ENCODE data around the gene APH1B.
"Not testable (repeated sequence)": the region's sequence is repeated elsewhere in the genome, so short reads cannot be mapped to it uniquely, and the experiment has no call there.

APH1B gene

DNA sequence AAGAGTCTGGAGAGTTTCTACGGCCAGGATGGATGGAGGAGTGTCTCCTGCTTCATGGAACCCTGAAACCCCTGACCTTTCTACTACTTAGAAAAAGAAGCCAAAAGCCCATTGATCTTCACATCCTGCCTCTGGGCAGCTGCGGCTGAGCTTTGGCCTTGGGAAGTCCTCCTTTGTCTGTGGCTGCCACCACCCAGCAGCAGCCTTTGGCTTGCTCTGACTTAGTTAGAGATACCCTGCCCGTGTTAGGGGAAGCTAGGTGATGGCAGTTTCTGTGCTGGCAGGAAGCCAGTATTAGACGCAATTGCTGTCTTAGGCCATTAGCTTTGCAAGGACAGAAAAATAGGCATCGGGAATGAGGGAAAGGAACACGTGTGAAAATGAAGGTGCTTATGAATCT is 18.8 kb downstream of the APH1B start:
- no peak for DNase-seq (ENCODE audit: low read depth in 2 of 2)

DNA sequence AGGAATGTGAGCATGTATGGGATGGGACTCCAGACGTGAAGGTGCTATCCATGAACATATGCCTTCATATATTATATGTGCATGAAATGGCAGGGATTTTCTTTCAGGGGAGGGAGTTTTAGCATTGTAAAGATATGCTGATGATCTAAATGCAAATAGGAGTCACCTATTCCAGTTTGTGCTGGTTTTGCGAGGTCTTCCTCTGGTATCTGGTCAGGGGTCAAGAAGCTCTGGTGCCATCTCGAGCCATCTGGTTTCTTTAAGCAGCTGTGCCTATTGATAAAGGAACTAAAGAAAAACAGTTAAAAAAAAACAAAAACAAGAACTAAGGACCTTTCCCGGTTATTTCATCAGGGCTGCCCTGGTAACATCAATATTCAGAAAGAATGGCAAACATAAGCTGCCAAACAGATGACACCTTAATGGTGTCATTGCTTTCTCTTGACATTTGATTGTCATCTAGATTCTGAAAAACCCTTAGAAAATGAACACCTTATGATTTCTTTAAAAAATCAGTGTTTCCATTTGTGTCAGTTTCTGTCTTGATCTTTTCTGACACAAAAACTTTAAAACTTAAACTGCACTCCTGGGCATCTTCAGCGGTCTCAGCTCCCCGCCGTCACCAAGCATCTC is 22.7 kb downstream of the APH1B start:
- DNase-seq (ENCODE audit: low read depth in 2 of 2): no peak

DNA sequence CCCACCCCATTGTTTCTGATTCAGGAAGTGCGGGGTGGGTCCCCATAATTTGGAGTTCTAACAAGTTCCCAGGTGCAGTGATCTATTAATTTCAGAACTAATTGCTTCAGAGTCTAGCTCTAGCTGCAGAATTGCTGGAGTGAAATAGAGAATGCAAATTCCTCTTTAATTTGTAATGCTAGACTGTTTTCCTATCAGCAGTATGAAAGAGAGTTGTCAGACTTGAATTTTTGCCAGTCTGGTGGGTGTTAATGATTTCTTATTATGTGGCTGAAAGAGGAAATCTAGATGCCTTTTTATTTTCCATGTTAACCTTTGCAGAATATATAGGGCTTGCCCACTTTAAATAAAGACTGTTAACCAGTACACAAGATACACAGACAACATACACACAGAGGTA is 23.7 kb downstream of the APH1B start:
- DNase-seq (ENCODE audit: low read depth in 2 of 2): no peak

DNA sequence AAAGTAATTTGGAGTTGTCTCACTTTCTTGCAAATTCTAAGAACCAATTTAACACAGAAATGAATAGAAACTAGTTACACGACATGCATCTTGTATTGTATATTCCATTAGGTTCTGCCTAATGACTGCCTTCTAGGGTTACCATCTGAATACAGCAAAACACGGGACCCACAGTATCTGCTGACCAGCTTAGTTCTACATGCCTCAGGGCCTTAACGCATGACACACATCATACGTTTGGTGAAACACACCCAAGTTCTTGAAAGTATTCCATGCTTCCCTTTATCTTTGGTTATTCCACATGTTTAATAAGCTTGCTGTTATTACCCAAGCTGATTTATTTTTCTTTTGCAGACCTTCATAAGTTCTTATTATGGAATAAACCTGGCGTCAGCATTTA is 27.9 kb downstream of the APH1B start:
- DNase-seq (ENCODE audit: low read depth in 2 of 2): no peak

DNA sequence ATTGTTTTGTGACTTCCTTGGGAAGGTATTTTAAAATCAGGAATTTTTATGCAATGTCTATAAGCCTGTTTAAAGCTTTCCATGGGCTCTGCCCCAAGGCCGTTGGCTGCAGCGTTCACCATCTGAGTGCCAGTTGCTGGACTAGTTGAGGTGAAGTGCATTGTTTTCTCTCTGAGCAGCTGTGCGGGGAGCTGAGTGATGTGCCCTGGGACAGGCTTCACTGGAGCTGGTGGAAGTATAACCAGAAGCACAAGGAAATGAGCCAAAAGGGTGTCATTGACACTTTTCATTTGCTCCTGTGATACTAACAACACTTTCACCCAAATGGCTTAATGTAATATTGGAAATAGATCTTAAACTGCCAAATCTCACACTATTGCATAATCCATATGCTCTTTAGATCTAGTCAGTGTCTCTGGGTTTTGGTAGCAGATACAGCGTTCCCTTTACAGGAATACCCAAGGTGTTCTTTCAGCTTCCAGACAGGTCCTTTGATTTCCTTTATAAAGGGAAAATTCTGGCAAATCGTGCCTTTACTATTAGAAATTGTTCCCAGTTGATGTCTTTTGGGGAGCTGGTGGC is 29.2 kb downstream of the APH1B start:
- DNase-seq (ENCODE audit: low read depth in 2 of 2): no peak

DNA sequence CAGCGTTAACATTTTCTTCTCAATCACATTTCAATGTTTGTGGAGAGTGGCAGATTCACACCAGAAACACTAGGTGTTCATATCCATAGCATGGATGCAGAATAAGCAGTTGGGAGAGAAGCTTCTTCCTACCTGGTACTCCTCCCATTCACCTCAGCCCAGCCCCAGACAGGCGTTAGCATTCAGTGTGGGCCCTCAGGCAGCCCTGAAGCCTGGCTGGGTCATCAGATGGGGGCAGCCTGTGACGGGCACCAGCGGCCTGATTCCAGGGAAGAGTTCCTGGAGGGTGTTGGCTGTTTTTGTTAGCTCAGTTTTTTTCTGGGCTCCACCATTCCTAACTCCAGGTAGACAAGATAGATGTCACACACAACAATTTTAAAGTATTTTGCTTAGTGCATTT is 31.1 kb downstream of the APH1B start:
- no peak for DNase-seq (ENCODE audit: low read depth in 2 of 2)

DNA sequence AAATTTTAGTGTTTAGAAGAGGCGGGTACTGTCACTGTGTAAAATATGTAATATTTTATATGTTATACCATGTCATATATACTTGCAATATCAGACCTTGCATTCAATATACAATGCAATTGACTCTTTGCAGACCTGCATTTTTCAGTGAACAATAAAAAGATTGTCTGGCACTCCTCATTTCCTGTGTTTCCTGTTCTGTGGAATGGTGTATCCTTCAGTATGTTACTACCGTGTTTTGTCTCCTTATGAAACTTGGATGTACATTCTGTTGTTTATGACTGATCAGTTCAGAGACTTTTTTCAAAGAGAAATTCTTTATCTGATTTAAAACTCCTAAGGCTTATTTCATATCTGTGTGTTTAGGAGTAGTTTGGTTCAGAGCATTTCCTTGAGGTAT is 31.5 kb downstream of the APH1B start:
- DNase-seq (ENCODE audit: low read depth in 2 of 2): no peak

DNA sequence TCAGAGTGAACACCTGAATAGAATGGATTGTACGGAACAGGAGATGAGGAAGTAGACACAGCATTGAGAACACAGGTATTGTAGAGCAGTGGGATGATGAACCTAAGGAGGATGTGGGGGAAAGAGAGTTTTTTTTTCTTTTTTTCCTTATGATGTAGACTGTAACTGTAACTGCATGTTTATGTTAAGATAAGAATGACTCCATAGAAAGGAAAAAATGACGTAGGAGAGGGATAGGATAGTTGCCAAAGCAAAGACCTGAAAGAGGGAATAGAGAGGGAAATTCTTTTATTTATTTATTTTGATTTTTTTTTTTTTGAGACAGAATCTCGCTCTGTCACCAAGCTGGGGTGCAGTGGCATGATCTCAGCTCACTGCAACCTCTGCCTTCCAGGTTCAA is 33.2 kb downstream of the APH1B start:
- no peak for DNase-seq (ENCODE audit: low read depth in 2 of 2)

DNA sequence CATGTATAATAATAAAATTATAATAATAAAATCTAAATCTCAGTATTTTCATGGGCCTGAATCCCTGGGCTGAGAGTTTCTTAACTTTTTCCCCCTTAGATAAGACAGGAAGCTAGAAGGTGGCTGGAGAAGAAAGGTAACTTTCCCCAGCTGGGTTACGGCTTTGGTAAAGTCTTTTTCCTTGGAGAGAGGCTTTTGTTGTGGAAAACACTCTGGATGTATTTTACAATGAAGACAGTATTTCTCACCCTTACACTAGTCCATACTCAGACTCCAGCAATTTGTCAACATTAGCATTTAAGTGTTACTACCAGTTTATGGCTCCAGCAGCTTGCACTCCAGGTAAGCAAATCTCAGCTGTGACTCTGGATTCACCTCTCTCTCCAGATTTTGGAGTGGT is 34.9 kb downstream of the APH1B start:
- no peak for DNase-seq (ENCODE audit: low read depth in 2 of 2)

DNA sequence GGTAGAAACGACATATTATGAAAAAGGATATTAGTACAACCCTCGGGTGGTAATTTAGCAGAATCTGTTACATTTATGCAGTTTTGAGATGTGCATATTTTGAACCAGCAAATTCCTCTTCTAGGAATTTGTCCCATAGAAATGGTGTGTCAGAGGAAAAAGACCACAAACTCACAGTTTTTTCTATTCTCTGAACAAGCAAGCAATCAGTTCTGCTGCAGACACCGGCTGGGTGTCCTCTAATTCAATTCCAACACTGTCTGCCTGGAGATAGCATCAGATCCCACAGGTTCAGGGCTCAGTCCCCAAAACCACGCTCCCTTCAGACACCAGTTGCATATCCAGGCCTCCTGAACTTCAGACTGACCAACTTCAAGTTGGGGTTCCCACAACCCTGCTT is 36.4 kb downstream of the APH1B start:
- no peak for DNase-seq (ENCODE audit: low read depth in 2 of 2)

DNA sequence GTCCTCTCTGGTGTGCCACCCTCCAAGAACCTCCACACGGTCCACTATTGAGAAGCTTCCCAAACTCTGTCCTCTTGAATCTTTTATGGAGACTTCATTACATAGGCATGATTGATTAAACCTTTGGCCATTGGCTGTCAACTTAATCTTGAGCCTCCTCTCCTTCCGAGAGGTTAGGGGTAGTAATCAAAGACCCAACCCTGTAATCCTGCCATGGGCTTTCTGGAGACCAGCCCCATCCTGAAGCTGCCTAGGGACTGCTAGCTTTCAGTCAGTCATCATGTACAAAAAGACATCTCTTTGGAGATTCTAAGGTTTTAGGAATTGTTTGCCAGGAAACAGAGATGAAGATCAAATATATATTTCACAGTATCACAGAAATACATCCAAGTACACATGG is 37.0 kb downstream of the APH1B start:
- DNase-seq (ENCODE audit: low read depth in 2 of 2): no peak

DNA sequence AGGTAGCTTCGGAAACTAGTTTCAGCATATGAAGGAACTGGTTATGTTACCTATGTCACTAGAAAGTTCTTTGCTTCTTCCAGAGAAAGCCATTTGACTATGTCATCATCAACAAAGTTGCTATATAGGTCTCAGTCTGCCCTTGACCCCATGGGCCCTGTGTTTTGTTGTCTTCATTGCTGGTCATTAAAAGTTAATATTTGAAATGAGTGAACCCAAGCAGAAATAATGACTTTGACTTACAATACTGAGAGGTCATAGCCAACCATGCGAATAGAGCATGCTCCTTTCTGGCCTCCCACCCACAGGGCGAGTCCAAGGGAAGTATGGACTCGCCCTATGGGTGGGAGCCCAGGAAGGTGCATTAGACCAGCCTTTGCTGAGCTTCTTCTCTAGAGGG is 40.9 kb downstream of the APH1B start:
- DNase-seq (ENCODE audit: low read depth in 2 of 2): no peak

DNA sequence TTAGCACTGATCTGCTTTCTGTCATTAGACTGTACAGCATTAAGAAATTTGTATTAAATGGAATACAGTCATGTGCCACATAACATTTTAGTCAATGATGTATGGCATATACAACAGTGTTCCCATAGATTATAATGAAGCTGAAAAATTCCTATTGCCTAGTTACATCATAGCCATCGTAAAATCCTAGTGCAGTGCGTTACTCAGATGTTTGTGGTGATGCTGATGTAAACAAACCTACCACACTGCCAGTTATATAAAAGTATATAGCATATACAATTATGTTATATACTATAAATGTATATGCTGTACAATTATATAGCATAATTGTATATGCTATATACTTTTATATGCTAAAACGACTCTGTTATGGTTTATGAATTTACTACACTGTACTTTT is 41.7 kb downstream of the APH1B start:
- no peak for DNase-seq (ENCODE audit: low read depth in 2 of 2)

DNA sequence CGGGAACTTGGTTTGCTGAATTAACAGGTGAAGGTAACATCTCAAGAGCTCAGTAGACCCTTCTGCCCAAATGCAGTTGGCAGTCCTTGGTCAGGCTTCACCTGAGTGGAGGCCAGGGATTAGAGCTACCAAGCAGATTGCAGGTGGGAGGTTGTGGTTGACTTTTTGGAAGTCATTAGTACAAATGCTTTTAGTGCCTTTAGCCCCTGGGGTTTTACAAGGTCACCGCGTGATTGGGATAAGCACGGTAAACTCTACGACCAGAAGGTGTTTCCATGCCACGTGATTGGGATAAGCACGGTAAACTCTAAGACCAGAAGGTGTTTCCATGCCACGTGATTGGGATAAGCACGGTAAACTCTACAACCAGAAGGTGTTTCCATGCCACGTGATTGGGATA is 43.0 kb downstream of the APH1B start:
- DNase-seq (ENCODE audit: low read depth in 2 of 2): not testable (repeated sequence)

DNA sequence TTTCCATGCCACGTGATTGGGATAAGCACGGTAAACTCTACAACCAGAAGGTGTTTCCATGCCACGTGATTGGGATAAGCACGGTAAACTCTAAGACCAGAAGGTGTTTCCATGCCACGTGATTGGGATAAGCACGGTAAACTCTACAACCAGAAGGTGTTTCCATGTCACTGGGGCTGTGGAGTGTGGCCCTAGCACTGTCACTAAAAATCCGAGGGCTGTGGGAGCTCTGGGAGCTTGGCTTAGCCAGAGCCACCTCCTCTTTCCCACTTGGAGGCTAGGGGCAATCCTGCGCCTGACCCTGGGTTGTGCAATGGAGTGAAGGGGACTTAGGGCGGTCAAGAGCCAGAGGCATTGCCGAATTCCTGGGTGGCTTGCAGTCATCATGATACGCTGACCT is 43.6 kb downstream of the APH1B start:
- DNase-seq (ENCODE audit: low read depth in 2 of 2): not testable (repeated sequence)

DNA sequence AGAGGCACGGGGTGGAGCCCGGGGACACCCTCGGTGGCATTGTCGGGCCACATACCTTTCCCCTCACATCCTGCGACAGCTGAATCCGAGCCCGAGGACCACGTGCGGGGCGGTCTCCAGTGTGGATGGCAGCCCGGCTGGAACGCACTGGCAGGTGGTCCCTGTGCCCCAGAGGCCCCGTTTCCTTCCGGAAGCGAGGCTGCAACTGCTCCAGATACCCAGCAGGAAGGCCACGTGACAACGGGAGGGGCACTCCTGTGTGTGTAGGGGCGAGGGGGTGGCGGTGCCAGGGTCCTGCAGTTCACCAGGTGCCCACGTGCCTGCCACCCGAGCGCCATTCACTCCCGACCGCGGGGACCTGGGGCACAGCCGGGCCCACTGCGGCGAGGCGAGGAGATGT is 44.1 kb downstream of the APH1B start:
- DNase-seq (ENCODE audit: low read depth in 2 of 2): no peak

DNA sequence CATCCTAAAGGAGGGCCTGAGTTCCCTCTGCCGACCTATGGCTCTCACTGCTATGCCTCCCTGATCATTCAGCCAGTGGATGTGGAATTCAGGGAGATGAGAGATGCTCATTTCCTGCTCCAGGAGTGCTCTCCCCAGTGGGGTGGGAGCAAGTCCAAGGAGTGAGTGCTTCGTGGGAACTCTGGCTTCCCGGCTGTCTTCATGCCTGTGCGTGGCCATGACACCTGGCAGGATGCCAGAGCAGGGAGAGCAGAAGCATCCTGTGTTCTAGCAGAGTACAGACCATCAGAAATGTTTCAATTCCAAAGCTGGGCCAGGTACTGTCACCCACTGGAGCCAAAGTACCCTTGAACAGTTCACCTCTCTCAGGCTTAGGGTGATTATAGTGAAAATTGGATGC is 45.1 kb downstream of the APH1B start:
- DNase-seq (ENCODE audit: low read depth in 2 of 2): no peak

DNA sequence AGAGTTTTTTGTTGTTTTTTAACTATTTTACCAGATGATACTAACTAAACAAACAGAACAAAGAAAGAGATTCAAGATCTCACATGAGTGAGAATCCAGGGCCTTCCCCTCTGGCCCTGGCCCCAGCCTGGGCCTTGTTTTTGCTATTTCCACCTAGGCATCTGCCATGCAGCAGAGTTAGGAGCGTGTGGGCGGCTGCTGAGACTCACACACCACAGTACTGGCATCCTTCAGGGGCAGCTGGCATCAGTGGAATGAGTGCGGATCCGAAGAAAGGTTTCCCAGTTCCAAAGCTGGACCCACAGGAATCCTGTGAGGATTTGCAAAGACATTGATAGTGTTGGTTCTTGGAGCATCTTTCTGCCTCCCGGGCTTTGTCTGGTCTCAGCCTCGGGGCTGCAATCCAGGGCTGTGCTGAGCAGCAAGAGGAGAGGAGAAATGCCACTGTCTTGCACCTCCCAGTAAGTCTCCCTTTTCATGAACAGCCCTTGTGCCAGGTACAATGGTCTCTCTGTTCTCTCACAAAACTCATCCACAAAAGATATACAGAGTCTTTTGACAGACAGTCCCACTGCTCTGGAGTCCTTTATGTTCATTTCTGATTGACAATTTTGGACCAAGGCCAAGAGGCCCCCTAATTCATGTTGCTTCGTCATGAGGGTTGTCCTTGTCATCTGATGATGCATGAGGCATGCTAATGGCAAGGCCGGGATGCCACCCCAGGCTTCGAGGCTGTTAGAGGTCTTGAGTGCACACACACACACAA is 46.6 kb downstream of the APH1B start:
- DNase-seq (ENCODE audit: low read depth in 2 of 2): no peak

DNA sequence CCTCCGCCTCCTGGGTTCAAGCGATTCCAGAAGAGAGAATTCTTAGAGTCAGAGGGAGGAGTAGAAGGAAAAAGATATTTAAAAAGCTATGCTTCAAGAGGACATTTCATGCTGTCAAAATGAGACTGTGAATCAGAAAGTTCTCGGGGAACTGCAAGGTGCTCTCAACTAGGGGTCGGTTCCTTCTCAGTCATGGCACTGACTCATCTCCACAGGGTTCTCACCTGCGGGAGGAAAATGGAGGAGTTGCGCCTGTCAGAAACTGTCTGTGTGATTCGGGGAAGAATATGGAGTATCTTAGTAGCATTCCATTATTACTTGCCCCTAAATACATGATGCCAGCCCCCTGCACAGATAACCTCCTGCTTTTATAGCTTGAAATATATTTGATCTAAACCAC is 47.4 kb downstream of the APH1B start:
- DNase-seq (ENCODE audit: low read depth in 2 of 2): no peak

DNA sequence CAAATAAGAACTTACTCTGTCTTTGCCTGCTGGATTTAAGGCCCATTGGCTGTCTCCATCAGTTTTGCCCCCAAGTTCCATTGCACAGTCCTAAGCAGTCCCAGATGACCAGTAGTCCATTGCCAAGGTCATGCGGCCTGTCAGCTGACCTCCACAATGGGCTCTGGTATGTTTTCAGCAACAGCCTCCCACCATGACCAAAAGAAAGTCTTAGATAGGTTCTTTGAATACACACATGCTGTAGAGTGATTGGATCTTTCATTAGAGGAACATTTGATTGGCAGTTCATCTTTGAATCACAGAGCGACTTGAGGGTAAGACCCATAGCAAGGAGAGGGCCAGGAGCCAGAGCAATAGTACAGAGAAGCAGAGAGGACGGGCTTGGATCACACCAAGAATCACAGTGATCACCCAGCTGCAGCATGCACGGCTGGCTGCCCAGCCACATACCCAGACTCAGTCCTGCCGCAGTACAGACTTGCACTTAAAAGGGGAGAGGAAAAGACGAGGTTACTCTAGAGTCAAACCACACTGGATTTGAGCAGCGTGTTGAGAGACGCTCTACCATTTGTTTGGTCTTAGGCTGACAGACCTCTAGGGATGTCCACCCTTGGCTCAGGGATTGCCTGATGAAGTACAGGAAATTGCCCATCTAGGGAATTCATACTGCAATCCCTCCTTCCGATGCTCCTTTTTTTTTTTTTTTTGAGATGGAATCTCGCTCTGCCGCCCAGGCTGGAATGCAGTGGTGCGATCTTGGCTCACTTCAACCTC is 50.4 kb downstream of the APH1B start:
- no peak for DNase-seq (ENCODE audit: low read depth in 2 of 2)

DNA sequence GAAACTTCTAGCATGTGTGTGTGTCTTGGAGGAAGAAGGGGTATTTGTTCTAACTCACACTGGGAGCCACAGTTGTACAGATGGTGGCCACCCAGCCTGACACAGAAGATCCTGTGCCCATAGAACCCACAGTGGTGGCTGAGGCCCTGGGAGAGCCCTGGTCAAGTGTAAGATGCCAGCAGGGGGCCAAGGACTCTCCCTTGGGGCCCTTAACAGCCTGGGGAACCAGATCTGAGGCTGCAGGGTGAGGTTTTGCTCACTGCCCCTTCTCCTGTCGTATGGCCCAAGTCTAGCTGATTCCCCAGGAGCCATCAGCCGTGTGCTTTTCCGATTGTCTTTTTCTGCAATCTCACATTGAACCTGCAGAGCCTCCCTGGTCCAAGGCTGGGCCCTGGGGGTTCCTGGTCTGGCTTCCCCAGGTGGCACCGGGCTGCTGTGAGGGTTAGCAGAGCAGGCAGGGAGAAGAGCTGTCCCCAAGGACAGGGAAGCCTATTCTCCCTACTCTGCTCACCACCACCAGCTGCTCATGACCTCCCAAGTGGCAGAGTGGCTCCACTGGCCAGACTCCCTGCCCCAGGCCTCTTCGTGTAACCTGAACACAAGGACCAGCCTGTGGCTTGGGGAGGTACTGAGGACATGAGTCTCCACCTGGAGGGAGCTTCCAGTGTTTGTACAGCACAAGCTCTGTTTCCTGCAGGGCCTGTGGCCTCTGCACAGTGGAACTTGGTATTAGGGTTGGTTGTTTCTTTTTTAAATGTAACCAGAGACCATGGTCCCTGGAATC is 52.4 kb downstream of the APH1B start:
- DNase-seq (ENCODE audit: low read depth in 2 of 2): no peak

DNA sequence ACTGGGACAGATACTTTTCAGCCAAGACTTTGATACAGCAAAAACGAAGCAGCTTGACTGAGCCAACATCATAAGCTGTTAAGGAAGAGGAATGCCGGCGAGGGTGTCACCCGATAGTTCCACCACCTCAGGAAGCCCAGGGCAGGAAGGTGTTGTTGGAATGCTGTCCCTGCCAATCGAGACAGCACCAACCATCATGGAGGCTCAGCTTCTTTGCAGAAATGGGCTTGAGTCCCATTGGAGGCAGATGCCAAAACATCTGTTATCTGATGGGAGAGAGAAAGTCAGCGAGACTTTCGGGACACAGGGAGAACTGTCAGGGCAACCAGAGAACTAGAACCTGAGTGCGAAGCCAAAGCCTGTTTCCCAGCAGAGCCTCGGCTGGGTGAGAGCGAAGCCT is 53.5 kb downstream of the APH1B start:
- no peak for DNase-seq (ENCODE audit: low read depth in 2 of 2)
